KMS-11 (cell line): Measurements from ENCODE around the gene NBL1.
A peak's percentile ranks its signal among the peaks of the same experiment; 100 is the strongest.

Experiments used
- H2AFZ ChIP-seq: fragments of 200-600 bp; sonication (generic); 2 replicates; pipeline ENCODE4 v1.6.1; 2016; ENCODE audit warnings: antibody characterized with exemption, mixed run types, low read depth
- H3K27ac ChIP-seq: fragments of 200-600 bp; sonication (generic); 2 replicates; pipeline ENCODE4 v1.6.1; 2016; ENCODE audit warnings: mild to moderate bottlenecking, mixed run types
- H3K27me3 ChIP-seq: fragments of 200-600 bp; sonication (generic); 2 replicates; pipeline ENCODE4 v1.6.1; 2017; ENCODE audit warnings: mild to moderate bottlenecking, low read depth, mixed run types, moderate library complexity; ENCODE audit not compliant: insufficient read depth
- H3K36me3 ChIP-seq: fragments of 200-600 bp; sonication (generic); 2 replicates; pipeline ENCODE4 v1.6.1; 2017; ENCODE audit warnings: mild to moderate bottlenecking, mixed run types; ENCODE audit not compliant: insufficient read depth
- H3K4me1 ChIP-seq: fragments of 200-600 bp; sonication (generic); 2 replicates; pipeline ENCODE4 v1.6.1; 2016; ENCODE audit warnings: mild to moderate bottlenecking, low read depth, mixed run types; ENCODE audit not compliant: poor library complexity, severe bottlenecking
- H3K4me2 ChIP-seq: fragments of 200-600 bp; sonication (generic); 2 replicates; pipeline ENCODE4 v1.7.0; 2016; ENCODE audit warnings: mild to moderate bottlenecking, mixed run types
- H3K4me3 ChIP-seq: fragments of 200-600 bp; sonication (generic); IDR thresholded peaks from 2 replicates; pipeline ENCODE4 v1.6.1; 2017; ENCODE audit warnings: low read depth, low read length, mixed read lengths; ENCODE audit not compliant: insufficient read depth
- H3K79me2 ChIP-seq: fragments of 200-600 bp; sonication (generic); 2 replicates; pipeline ENCODE4 v1.6.1; 2016; ENCODE audit warnings: low read depth, mixed run types; ENCODE audit not compliant: insufficient read depth
- H3K9ac ChIP-seq: fragments of 200-600 bp; sonication (generic); 2 replicates; pipeline ENCODE4 v1.6.1; 2016; ENCODE audit warnings: mild to moderate bottlenecking, mixed run types
- H4K20me1 ChIP-seq: fragments of 200-600 bp; sonication (generic); 2 replicates; pipeline ENCODE4 v1.6.1; 2016; ENCODE audit warnings: mild to moderate bottlenecking, mixed run types; ENCODE audit not compliant: insufficient read depth
- CTCF ChIP-seq: fragments of 200-600 bp; sonication (generic); conservative IDR thresholded peaks from 2 replicates; pipeline ENCODE4 v1.6.1; 2017; ENCODE audit warnings: low read depth, mild to moderate bottlenecking, antibody characterized with exemption, low read length, moderate library complexity, mixed read lengths

Gene NBL1

GRCh38 chr1:19690342-19690741 is 46.2 kb downstream of the NBL1 start:
- Histone ChIP-seq H3K4me1 (peaks cover 20% of the 10 kb centered on the region), H3K27me3 (no peaks in the 10 kb centered on the region), H3K4me2 (peak overlapping the region; percentile 36; the same call in 1 of the 2 replicates), H3K79me2 (no peaks in the 10 kb centered on the region), H3K27ac (peak overlapping the region; percentile 28; the same call in 1 of the 2 replicates), H2AFZ (no peak overlapping the region), H3K36me3 (no peaks in the 10 kb centered on the region), H3K4me3 (no peak overlapping the region), H3K9ac (no peak overlapping the region), H4K20me1 (no peaks in the 10 kb centered on the region)
- TF ChIP-seq CTCF: no peak

- H3K36me3 ChIP-seq: no peaks in the 10 kb centered on the region
- H3K4me2 ChIP-seq: no peak overlapping the region
- H4K20me1 ChIP-seq: no peaks in the 10 kb centered on the region
- H3K27ac ChIP-seq: no peak overlapping the region
- H3K4me1 ChIP-seq: peaks cover 19% of the 10 kb centered on the region
- H3K9ac ChIP-seq: no peak overlapping the region
- no peaks in the 10 kb centered on the region for H3K27me3 ChIP-seq
- no peak overlapping the region for H3K4me3 ChIP-seq
- no peak overlapping the region for H2AFZ ChIP-seq
- no peak for TF ChIP-seq CTCF
- no peaks in the 10 kb centered on the region for H3K79me2 ChIP-seq
Observed at GRCh38 chr1:19694298-19694697, 50.2 kb downstream of the NBL1 start.

- H3K4me1 ChIP-seq: peaks cover 5% of the 10 kb centered on the region
- no peaks in the 10 kb centered on the region for H3K27me3 ChIP-seq
- H4K20me1 ChIP-seq: no peaks in the 10 kb centered on the region
- H3K4me2 ChIP-seq: no peak overlapping the region
- no peak overlapping the region for H3K9ac ChIP-seq
- H2AFZ ChIP-seq: no peak overlapping the region
- no peaks in the 10 kb centered on the region for H3K36me3 ChIP-seq
- no peak for TF ChIP-seq CTCF
- no peak overlapping the region for H3K27ac ChIP-seq
- no peak overlapping the region for H3K4me3 ChIP-seq
- H3K79me2 ChIP-seq: no peaks in the 10 kb centered on the region
Observed at GRCh38 chr1:19695772-19696171, 51.7 kb downstream of the NBL1 start.

GRCh38 chr1:19696820-19697219 is 52.7 kb downstream of the NBL1 start:
- no peak for TF ChIP-seq CTCF
- no peaks in the 10 kb centered on the region for H3K27me3 ChIP-seq
- no peak overlapping the region for H3K9ac ChIP-seq
- no peak overlapping the region for H3K4me3 ChIP-seq
- no peaks in the 10 kb centered on the region for H4K20me1 ChIP-seq
- H3K4me1 ChIP-seq: no peaks in the 10 kb centered on the region
- H3K36me3 ChIP-seq: no peaks in the 10 kb centered on the region
- no peak overlapping the region for H3K27ac ChIP-seq
- no peaks in the 10 kb centered on the region for H3K79me2 ChIP-seq
- no peak overlapping the region for H2AFZ ChIP-seq
- H3K4me2 ChIP-seq: no peak overlapping the region

- Histone ChIP-seq H3K36me3 (no peaks in the 10 kb centered on the region), H3K79me2 (no peaks in the 10 kb centered on the region), H3K4me3 (no peak overlapping the region), H3K9ac (no peak overlapping the region), H4K20me1 (no peaks in the 10 kb centered on the region), H3K27me3 (no peaks in the 10 kb centered on the region), H3K27ac (no peak overlapping the region), H3K4me2 (no peak overlapping the region), H3K4me1 (no peaks in the 10 kb centered on the region), H2AFZ (no peak overlapping the region)
- no peak for TF ChIP-seq CTCF
Observed at GRCh38 chr1:19698181-19698580, 54.1 kb downstream of the NBL1 start.
